Upper lobe of right lung (tissue), 1 donor: ENCODE data around the gene LAMTOR3. TPM values are rescaled to one million over a fixed set of nuclear protein-coding genes. Genes with fewer than 3 reads are reported as not detected.

Experiments
- ATAC-seq: fragments of 200-7000 bp; cut with Tn5 transposase; one replicate; pipeline ENCODE4 v1.9.1; 2020; ENCODE audit warnings: mild to moderate bottlenecking, moderate library complexity
- DNase-seq: peaks from one replicate; pipeline ENCODE4 v3.0.0-alpha.2; 2020
- H3K27ac ChIP-seq: fragments of 200-600 bp; one replicate; pipeline ENCODE4 v1.8.0; 2022
- H3K27me3 ChIP-seq: fragments of 200-600 bp; one replicate; pipeline ENCODE4 v1.8.0; 2022; ENCODE audit warnings: mild to moderate bottlenecking
- H3K36me3 ChIP-seq: fragments of 200-600 bp; one replicate; pipeline ENCODE4 v1.8.0; 2022
- H3K4me1 ChIP-seq: fragments of 200-600 bp; one replicate; pipeline ENCODE4 v1.8.0; 2022
- H3K4me3 ChIP-seq: fragments of 200-600 bp; one replicate; pipeline ENCODE4 v1.8.0; 2022; ENCODE audit warnings: mild to moderate bottlenecking
- H3K9me3 ChIP-seq: fragments of 200-600 bp; one replicate; pipeline ENCODE4 v1.8.0; 2022
- CTCF ChIP-seq: fragments of 200-600 bp; IDR thresholded peaks from one replicate; pipeline ENCODE4 v1.8.0; 2022; ENCODE audit warnings: antibody characterized with exemption
- intact Hi-C: fragments of 100-400 bp; cut with DNase I; formaldehyde crosslinking; loops from one replicate; pipeline ENCODE4 v1.11.0; 2022
- total RNA-seq: library from RNA; stranded (reverse); fragmentation: NEBNext Ultra II Directional; extraction: Animal tissue kit (Norgen Biotek cat#: 25700); gene quantifications from one replicate; pipeline ENCODE4 v1.2.1, GENCODE V29; 2021
- donor health status: DM: no; HTN: yes; CAD: no; lungs with severe emphysema.

The LAMTOR3 gene
- total RNA-seq, 1 donor from 2014 or later, result 43.5 TPM

GRCh38 chr4:99891351-99891750 lies 2.9 kb downstream of the LAMTOR3 start:
- intact Hi-C loops, result no loop called here
- ATAC-seq, result no peak

GRCh38 chr4:99887837-99888236 lies 6.4 kb downstream of the LAMTOR3 start:
- Histone ChIP-seq H3K4me3 (no peak overlapping the region), H3K9me3 (no peaks in the 10 kb centered on the region), H3K27me3 (no peaks in the 10 kb centered on the region), H3K4me1 (peaks cover 9% of the 10 kb centered on the region), H3K36me3 (peaks cover 53% of the 10 kb centered on the region), H3K27ac (no peak overlapping the region)
- DNase-seq, result no peak
- no peak for TF ChIP-seq CTCF
- ATAC-seq, result no peak
- intact Hi-C loops, result no loop called here

More at GRCh38 chr4:99891351-99891750, 2.9 kb downstream of the LAMTOR3 start:
- H3K4me1 ChIP-seq, result peaks cover 16% of the 10 kb centered on the region
- TF ChIP-seq CTCF, result no peak
- H3K27ac ChIP-seq, result no peak overlapping the region
- H3K4me3 ChIP-seq, result no peak overlapping the region
- H3K27me3 ChIP-seq, result no peaks in the 10 kb centered on the region
- no peak for DNase-seq
- H3K36me3 ChIP-seq, result peaks cover 18% of the 10 kb centered on the region
- no peaks in the 10 kb centered on the region for H3K9me3 ChIP-seq

GRCh38 chr4:99886146-99886545 lies 8.1 kb downstream of the LAMTOR3 start:
- Histone ChIP-seq H3K27me3 (no peaks in the 10 kb centered on the region), H3K36me3 (peaks cover 59% of the 10 kb centered on the region), H3K27ac (no peak overlapping the region), H3K4me3 (no peak overlapping the region), H3K9me3 (no peaks in the 10 kb centered on the region), H3K4me1 (peaks cover 2% of the 10 kb centered on the region)
- intact Hi-C loops, result no loop called here
- DNase-seq (no peak), ATAC-seq (no peak)
- no peak for TF ChIP-seq CTCF

- Histone ChIP-seq H3K36me3 (peaks cover 63% of the 10 kb centered on the region), H3K4me3 (no peak overlapping the region), H3K9me3 (no peaks in the 10 kb centered on the region), H3K27me3 (no peaks in the 10 kb centered on the region), H3K27ac (no peak overlapping the region), H3K4me1 (no peaks in the 10 kb centered on the region)
- TF ChIP-seq CTCF, result no peak
- ATAC-seq (no peak), DNase-seq (no peak)
- intact Hi-C loops, result no loop called here
Measured at GRCh38 chr4:99885687-99886086, 8.5 kb downstream of the LAMTOR3 start.

- Histone ChIP-seq H3K4me1 (no peaks in the 10 kb centered on the region), H3K36me3 (peaks cover 69% of the 10 kb centered on the region), H3K27ac (no peak overlapping the region), H3K27me3 (no peaks in the 10 kb centered on the region), H3K9me3 (no peaks in the 10 kb centered on the region), H3K4me3 (no peak overlapping the region)
- DNase-seq (no peak), ATAC-seq (no peak)
- intact Hi-C loops, result no loop called here
- TF ChIP-seq CTCF, result peak; percentile 48
Measured at GRCh38 chr4:99885063-99885664, 9.1 kb downstream of the LAMTOR3 start.

- Histone ChIP-seq H3K27ac (no peak overlapping the region), H3K4me3 (no peak overlapping the region), H3K9me3 (no peaks in the 10 kb centered on the region), H3K36me3 (peaks cover 83% of the 10 kb centered on the region), H3K4me1 (no peaks in the 10 kb centered on the region), H3K27me3 (no peaks in the 10 kb centered on the region)
- no peak for ATAC-seq
- no peak for DNase-seq
- no peak for TF ChIP-seq CTCF
- intact Hi-C loops, result no loop called here
Measured at GRCh38 chr4:99879458-99879857, 14.8 kb downstream of the LAMTOR3 start.
